Activated CD8-positive, alpha-beta memory T cell treated with anti-CD3 and anti-CD28 coated beads for 24 hours (primary cell): ENCODE results near the gene HES4.
A peak's percentile ranks its signal among the peaks of the same experiment; 100 is the strongest.
"Not testable (repeated sequence)": the region's sequence is repeated elsewhere in the genome, so short reads cannot be mapped to it uniquely, and the experiment has no call there.

ENCODE experiments used
- DNase-seq: peaks from one replicate; pipeline ENCODE4 v3.0.0-alpha.2; 2020

The HES4 gene

DNA sequence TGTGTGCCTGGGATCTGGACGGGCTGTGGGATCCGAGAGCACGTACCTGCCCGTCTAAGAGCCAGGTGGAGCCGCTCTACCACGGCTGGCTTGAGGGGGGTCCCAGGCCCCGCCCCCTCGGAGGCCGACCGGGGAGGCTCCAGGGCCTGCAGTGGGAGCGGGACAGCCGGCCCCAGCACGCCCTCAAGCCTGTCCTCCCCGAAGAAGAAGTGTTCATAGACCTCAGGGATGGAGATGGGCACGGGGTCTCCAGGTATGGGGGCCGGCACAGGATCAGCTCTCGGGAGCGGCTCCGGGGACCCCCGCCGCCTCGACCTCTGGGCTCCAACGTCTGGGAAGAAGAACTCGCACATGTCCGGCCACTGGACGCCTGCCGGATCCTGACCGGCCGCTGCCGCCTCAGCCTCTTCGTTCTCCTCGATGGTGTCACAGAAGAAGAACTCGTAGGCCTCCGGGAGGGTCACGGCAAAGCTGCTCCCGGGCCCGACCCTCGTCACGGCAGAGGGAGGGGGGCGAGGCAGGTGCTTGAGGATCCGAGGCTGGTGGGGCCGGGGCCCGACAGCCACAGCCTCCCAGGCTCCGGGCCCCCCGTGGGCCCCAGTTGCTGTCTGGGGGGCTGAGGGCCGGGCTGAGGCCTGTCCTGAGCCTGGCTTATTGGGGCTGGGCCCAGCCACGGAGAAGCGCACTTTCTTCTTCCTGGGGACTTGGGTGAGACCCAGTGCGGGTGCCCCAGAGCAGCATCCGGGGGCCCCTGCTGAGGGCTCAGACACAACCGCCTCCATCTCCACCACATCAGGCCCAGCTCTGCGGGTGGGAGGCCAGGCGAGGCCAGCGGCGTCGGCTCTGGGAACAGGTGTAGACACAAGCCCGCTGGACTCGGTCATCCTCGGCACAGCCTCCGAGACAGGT is 20.8 kb downstream of the HES4 start:
- DNase-seq: no peak

DNA sequence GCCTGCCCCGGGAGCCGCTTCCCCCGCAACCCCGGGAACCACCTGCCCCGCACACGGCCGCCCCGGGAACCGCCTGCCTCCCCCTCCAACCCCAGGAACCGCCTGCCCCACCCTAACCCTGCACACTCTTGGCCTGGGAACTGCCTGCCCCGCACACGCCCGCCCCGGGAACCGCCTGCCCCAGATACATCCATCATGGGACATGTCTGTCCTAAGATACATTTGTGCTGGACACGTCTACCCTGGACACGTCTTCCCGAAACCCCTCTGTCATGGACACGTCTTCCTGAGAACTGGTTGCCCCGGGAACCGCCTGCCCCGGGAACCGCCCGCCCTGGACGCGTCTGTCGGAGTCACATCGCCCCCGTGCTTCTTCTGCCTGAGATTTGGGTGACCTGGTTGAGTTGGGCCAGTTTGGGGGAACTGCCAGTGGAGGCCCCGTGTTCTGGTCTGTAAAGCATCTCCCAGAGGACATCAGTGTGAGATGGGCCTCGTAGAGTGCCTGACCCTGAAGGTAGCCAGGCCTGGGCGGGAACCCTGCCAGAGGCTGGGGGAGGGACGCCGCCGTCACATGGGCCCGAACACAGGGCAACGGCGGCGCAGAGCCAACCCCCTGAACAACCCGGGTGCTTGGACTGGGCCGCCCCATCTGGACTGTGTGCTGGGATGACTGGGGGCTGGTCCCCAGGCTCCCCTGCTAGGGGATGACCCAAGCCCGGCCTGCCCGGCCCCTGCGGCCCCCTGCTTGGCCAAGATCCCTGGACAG is 21.6 kb downstream of the HES4 start:
- DNase-seq: no peak

DNA sequence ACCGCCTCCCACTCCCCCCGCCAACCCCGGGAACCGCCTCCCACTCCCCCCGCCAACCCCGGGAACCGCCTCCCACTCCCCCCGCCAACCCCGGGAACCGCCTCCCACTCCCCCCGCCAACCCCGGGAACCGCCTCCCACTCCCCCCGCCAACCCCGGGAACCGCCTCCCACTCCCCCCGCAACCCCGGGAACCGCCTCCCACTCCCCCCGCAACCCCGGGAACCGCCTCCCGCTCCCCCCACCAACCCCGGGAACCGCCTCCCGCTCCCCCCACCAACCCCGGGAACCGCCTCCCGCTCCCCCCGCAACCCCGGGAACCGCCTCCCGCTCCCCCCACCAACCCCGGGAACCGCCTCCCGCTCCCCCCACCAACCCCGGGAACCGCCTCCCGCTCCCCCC is 23.1 kb downstream of the HES4 start:
- not testable (repeated sequence) for DNase-seq

DNA sequence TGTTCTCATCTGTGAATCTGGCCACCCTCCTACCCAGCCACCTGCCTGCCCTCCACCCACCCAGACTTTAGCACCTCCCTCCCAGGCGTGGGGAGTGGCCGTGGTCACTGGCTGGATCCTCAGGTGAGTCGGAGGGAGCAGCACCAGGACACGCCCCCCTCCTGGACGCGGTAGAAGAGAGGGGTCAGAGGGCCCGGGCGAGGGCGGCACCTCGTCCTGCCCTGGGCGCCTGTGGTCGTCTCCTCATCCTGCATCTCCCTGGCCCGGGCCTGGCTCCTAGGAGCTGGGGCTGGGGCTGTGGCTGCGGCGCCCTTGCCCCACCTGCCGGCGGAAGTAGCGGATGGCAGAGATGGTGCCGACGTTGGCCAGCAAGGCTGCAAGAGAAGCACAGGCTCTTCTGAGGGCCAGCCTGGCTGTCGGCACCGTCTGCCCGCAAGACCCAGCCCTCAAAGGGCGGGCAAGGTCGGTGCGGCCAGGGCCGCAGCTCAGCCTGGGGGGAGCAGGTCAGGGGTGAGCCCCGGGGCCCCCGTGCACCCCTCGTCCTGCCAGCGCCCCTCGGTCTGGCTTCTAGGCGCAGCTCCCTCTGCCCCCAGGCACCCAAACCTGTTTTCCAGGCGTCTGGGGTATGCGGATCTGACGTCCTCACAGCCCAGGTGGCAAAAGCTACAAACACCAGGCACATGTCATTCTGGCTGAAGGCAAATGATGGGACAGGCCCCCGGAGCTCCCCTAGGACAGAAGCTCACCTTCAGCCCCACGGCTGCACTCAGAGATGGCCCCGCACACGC is 23.8 kb downstream of the HES4 start:
- DNase-seq: peak; percentile 86

DNA sequence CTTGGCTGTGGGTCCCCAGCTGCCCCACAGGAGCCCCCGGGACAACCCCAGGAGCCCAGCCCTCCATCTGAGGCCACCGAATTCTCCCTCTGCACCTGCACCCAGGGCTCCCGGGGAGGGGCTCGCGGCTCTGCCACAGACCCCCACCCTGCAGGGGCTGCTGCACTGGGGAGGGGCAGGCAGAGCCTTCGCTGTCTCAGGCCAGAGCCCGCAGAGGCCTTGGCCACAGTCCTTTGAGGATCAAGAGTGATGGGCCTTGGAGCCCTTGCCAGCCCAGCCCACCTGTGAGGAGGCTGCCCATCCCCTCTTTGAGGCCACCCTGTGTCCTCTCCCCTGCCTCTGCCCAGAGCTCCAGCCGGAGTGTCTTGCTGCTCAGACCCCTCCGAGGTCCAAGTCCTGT is 24.5 kb downstream of the HES4 start:
- no peak for DNase-seq

DNA sequence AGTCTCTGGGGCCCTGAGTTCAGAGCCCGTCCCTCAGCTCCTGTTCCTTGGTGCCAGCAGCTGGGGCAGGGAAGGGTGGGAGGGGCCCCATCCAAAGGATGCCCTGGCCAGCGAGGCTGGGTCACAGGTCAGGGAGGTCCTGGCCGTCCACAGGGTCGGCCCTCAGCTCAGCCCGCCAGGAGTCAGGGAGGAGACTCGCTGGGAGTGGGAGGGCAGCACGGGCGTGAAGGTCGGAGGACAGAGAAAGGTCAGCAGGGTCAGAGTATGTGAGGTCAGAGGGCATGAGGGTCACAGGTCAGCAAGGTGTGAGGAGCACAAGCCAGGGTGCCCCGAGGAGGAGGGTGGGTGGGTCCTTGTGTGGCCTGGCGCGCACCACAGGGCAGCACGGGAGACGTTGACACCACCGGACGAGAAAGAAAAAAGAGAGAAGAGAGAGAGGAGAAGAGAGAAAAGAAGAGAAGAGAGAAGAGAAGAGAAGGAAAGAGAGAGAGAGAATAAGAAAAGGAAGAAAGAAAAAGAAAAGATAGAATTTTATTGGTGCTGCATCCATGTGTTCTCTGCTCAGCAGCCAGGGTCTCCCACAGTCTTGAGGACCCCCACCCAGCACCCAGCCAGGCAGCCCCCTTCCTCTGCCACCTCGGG is 25.1 kb downstream of the HES4 start:
- no peak for DNase-seq

DNA sequence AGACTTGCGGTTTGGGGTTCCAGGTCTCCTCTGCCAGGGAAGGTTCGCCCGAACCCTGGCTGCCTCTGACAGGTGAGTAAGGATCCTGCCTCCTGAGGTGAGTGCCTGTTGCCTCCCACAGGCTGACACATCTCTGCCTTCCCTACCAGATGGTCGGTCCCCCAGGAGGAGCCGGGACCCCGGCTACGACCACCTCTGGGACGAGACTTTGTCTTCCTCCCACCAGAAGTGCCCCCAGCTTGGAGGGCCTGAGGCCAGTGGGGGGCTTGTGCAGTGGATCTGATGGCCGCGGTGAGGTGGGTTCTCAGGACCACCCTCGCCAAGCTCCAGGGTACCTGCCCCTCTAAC is 25.6 kb downstream of the HES4 start:
- no peak for DNase-seq

DNA sequence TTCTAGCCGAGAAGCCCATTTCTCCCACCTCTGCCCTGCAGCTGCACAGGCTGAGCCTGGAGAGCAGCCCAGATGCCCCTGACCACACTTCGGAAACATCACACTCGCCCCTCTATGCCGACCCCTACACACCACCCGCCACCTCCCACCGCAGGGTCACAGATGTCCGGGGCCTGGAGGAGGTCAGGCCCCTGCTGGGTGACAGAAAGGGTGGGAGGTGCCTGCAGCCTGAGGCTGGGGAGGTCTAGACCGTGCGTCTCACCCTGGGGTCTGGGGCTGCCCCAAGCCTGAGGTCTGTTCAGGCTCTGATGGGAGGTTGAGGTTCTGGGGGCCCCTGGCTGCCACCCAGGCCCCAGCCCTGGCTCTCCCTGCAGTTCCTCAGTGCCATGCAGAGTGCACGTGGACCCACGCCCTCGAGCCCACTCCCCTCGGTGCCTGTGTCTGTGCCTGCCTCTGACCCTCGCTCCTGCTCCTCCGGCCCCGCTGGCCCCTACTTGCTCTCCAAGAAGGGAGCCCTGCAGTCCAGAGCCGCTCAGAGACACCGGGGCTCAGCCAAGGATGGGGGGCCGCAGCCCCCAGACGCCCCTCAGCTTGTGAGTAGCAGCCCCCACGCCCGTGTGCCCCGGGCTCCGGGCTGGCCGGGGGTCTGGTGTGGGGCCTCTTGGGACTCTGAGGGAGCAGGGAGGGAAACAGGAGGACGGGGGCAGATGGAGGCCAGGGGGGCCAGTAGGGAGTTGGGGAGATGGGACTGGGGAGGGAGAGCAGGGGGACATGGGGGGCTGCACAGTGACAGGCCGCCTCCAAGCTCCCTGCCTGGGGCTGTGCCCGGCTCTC is 26.2 kb downstream of the HES4 start:
- no peak for DNase-seq

DNA sequence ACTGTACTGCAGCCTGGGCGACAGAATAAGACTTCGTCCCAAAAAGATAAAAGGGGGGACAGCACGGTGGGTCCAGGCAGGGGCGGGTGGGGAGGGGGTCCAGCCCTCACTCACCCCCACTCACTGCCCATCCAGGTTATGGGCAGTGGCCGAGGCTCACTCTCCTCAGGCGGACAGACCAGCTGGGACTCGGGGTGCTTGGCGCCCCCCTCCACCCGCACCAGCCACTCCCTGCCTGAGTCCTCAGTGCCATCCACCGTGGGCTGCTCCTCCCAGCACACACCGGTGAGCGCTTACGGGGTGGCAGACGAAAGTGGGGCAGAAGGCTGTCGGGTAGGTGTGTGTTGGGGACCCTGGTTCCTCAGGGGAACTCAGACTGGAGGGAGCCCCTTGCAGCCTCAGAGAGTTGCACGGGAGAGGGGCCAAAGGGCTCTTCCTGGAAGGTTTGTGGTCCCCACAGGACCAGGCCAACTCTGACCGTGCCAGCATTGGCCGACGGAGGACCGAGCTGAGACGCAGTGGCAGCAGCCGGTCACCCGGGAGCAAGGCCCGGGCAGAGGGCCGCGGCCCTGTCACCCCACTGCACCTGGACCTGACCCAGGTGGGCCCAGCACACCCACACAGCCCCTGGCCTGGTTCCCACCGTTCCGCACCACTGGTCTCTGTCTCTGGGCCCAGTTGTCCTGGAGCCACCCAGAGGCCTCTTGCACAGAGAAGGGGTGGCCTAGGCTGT is 27.0 kb downstream of the HES4 start:
- DNase-seq: no peak

DNA sequence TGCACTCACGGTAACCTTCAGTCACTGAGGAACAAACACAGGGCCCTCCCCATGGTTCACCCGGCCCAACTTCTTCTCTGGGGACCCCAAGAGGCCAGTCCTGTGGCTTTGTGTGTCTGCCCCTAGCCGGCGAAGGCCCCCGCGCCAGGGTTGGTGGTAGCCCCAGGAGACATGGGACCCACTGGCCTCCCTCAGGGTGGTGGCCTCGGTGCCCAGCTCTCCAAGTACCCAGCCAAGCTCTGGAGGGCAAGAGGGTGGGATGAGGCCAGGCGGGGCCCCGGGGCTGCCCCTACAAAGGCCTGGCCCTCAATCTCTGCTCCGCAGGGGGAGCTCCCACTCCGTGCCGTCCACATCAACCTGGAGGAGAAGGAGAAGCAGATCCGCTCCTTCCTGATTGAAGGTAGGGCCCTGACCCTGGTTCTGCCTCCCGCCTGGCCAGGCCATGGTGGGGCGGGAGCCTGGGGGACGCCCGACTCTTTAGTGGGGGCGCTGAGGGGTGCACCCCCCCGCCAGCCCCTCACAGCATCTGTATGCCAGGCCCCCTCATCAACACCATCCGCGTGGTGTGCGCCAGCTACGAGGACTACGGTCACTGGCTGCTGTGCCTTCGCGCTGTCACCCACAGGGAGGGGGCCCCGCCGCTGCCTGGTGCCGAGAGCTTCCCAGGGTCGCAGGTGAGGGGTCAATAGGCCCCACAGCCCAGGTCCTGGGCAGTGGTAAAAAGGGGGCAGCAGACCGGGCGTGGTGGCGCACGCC is 28.0 kb downstream of the HES4 start:
- DNase-seq: no peak

DNA sequence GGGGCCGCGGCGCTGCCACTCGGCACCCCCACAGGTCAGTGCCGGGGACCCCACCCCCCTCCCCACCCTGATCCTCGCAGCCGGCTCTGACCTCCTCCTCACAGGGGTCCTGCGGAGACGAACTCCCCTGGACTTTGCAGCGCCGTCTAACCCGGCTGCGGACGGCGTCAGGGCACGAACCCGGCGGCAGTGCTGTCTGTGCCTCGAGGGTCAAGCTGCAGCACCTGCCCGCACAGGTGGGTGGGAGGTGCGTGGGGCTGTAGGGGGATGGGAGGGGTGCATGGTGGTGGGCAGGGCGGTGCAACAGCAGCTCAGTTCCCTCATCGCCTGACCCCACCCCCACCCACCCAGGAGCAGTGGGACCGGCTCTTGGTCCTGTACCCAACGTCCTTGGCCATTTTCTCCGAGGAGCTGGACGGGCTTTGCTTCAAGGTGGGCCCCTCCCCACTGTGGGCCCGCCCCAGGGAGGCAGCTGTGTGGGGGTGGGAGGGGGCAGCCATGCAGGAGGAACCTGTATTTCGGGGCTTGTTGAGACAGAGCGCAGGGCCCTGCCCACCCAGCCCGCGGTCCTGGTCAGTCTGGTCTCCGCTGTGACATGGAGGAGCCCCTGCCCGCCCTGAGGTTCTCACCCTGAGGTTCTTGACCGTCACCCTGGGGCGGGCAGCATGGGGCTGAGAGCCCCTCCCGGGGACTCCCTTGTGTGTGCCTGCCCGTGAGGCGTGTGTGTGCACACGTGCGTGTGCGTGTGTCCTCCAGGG is 28.7 kb downstream of the HES4 start:
- no peak for DNase-seq

DNA sequence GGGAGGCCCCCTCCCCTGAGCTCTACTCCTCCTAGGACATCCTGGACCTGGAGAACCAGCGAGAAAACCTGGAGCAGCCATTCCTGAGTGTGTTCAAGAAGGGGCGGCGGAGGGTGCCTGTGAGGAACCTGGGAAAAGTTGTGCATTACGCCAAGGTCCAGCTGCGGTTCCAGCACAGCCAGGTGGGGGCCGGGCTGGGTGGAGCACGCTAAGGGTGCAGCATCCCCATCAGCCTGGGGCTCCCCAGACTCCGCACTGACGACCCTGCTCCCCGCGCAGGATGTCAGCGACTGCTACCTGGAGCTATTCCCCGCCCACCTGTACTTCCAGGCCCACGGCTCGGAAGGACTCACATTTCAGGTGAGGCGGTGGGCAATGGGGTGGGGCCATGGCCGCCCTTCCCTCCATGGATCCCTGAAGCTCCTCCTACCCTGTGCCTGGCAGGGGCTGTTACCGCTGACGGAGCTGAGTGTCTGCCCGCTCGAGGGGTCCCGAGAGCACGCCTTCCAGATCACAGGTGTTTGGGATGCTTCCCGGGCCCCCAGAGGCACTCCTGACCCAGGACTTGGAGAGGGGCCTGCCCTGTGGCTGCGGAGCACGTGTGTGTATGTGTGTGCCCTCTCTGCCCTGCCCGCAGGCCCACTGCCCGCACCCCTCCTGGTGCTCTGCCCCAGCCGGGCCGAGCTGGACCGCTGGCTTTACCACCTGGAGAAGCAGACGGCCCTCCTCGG is 29.5 kb downstream of the HES4 start:
- DNase-seq: no peak

DNA sequence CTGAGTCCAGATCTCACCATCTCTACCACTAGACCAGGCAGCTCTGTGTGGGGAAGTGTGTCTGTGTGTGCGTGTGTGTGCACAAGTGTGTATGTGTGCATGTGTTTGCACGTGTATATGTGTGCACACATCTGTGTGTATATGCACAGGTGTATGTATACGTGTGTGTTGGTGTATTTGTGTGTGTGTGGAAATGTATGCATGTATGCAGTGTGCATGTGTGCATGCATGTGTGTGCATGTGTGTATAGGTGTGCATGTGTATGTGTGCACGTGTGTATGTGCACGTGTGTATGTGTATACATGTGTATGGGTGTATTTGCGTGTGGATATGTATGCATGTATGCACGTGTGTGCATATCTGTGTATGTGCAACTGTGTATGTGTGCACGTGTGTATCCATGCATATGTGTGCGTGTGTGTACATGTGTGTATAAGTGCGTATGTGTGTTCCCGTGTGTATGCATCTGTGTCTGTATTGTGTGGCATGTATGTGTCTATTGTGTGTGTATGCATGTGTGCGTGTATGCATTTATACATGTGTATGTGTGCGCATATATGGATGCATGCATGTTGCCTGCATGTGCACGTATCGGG is 30.5 kb downstream of the HES4 start:
- no peak for DNase-seq

DNA sequence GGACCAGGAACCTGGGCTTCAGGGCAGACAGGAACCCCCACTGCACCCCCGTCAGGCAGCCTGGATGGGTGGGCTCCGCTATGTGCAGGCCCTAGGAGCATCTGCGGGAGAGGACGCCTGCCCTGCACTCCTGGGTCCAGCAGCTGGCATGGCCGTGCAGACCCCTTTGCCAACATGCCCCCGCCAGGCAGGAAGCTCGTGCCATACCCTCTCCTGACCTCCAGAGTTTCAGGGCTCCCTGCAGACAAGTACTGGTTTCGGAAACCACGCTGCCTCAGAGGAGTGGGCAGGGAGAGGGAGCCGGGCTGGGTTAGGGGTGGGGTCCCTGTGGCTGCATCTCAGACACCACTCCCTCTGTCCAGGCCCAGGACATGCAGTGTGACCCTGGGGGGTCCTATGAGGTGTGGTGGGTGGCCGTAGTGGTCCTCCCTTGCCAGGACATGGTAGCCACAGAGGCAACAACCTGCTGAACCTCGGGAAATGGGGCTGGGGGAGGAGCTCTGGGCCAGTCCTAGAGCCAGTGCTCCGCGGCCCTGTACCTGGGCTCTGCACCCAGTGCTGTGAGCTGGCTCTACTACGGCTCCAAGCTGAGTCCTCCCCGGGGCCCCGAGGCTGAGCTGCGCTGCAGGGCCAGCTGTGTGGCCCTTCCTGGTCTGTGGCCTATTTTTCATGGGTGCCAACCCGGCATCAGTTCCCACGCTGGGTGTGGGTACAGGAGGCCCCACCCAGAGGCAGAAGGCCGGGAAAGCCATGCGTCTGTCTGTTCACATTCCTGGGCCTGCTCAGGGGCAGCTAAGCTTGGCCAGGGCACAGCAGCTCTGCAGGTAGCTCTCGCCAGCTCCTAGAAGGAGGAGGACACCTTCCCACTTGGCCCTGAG is 32.2 kb downstream of the HES4 start:
- no peak for DNase-seq

DNA sequence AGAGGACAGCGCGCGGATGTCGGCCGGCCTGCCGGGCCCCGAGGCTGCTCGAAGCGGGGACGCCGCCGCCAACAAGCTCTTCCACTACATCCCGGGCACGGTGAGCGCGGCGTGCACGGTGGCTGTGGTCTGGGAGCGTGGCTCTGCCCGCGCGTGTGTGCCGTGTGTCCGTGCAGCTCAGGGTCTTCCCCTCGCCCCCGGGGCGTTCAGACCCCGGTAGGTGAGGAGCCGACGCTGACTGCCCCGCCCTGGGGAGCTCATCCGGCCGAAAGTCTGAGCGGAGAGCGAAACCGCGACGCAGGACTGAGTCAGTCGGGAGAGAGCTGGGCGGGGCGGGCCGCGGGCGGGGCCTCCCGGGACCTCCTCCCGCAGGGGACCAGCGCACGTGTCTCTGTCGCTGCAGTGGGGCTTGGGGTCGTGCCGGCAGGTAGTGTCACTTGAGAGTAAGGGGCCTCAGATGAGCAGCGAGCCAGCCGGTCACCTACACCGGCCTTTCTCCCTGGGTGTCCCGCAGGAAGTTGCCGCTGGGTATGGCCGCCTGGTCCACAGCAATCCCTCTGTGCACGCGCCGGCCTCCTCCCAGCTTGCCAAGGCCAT is 33.1 kb downstream of the HES4 start:
- DNase-seq: peak; percentile 93

DNA sequence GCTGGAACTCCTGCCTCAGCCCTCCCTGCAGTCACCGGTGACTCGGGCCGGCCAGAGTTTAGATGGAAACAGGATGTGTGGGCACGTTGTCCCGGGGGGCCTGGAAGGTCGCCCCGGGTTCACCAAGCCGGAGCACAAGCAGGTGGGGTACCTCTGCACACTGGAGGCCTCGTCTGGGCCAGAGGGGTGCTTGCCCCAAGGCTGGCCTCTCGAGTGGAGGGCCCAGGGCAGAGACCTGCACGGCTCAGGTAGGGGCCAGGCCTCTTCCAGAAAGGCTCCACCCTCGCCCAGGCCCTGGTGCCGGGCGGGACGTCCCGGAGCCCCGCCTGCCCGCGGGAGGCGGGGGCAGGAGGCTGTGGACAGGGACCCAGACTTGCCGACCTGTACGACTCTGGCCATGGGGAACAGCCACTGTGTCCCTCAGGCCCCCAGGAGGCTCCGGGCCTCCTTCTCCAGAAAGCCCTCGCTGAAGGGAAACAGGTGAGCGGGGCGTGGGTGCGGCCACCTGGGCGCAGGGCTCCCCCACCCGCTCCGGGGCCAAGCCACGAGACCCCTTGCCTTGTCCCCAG is 33.7 kb downstream of the HES4 start, which contains the start of gene PLEKHN1:
Gene PLEKHN1, plus strand, starts transcription at position 348 of the 569 bp plus-strand sequence. Its CDS starts 50 bp downstream, at position 398.
- DNase-seq: peak; percentile 80
